Right hindlimb (tissue), 1 donor: ENCODE measurements around the gene MMP26.
"Not testable (repeated sequence)": the region's sequence is repeated elsewhere in the genome, so short reads cannot be mapped to it uniquely, and the experiment has no call there.

ENCODE experiments used
- DNase-seq: peaks from one replicate; pipeline ENCODE4 v3.0.0-alpha.2; 2018

Gene MMP26

DNA sequence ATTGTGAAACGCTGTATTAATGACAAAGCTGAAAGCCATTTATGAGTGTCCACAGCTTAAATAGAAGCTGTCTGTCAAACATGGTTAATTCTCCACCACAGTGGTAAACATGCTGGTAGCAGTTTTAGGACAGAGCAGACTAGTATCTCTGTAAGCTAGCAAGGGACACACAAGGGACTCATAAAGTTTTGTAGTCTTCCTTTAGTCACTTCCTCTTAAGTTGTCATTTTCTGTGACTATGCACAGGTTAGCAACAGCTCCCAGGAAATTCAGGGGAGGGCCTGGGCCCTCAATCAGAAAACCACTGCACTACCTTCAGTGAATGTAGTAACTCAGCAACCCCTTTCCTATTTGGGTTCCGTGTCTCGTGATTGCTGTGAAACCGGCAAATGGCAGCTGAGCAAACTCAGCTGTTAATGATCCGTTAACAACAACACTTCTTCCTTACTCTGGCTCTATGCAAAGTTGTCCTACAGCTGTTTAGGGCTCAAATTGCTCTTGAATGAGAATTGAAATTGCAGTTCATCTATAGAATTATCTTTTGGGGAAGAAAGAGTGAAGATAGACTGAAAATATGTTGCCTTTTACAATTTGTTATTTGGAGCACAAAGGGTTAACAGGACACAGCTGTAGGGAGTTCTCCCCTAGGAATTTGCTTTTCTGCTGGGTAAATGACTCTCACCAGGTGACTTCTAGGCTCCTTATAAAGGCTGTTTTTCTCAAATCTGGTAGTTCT, at the start of gene MMP26:
Gene MMP26 (plus strand): TSS at position 731 of the 736 bp plus-strand sequence.
- peak; percentile 21 for DNase-seq

- no peak for DNase-seq
Measured at GRCh38 chr11:4658629-4659445, 45.7 kb upstream of the MMP26 start.

GRCh38 chr11:4662876-4663275, 41.7 kb upstream of the MMP26 start:
- DNase-seq = no peak

GRCh38 chr11:4664183-4664582, 40.4 kb upstream of the MMP26 start:
- DNase-seq = no peak

DNA sequence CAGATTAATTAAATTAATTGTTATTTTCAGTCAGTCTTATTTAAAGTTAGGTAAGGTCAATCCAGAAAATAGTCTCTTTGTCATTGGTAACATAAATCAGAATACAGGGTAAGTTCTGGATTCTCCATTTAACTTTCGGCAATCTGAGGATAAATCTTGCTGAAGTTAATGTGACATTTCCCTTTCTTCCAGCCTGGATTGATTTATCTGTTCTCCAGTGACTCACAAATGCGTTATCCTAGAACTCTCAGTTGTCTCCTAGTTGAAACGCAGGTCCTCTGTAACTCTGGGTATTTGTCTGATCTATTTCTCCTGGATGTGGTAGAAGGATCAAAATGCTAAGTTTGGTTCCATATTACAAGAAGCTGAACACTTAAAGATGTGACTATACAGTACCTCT, 39.8 kb upstream of the MMP26 start:
- no peak for DNase-seq

DNA sequence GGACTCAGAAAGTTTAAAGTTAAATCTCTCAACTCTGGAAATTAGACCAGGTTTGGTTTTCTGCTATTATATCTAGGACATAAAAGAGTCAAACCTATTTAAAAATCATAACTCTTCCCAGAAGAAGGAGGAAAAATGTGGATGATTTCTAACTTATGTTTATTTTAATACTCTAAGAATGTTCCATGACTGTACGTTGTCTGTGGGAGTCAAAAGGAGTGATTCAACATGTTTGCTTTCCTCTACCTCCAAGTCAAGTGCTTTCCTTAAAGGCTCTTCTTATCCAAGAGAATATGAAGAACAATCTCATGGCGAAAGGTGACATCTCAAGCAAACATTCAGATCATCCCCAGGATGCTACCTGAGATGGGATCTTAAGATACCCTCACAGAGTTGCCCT, 39.2 kb upstream of the MMP26 start:
- no peak for DNase-seq

DNA sequence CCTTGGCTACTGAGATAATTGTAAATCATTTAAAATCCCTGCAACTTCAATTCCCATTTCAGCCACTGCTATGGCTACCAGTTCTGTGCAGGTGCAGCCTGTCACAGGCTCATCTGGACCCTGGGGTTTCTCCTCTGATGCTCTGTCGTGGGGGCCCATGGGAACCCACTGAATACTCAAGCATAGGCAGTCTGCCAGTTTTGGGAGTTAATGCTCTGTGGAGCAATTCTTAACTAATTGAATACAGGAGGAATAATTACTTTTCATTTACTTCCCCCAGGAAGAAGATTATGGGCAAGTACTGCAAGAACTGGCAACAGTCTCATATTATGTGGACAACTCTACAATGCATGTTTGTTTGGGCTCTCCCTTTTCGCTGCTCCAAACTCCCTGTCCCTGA, 32.8 kb upstream of the MMP26 start:
- DNase-seq = no peak

GRCh38 chr11:4672470-4672869, 32.1 kb upstream of the MMP26 start:
- DNase-seq = no peak

GRCh38 chr11:4673781-4674180, 30.8 kb upstream of the MMP26 start:
- no peak for DNase-seq

- no peak for DNase-seq
Measured at GRCh38 chr11:4677948-4678347, 26.6 kb upstream of the MMP26 start.

DNA sequence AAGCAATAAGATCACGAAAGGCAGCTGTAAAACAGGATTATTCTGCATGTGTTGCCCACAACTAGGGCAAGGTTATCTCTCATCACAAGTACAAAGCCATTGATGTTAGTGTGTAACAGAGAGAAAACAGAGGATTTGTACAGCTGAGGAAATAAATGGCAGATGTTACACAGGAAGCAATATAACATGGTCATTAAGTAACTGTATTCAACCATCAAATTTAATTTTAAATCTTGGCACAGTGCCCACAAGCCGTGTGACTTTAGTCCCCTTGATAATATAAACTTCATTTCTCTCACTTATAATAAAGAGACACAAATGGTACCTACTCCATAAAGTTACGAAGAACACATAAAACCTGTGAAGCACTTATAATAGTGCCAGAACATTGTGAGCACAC, 24.2 kb upstream of the MMP26 start:
- DNase-seq = no peak

DNA sequence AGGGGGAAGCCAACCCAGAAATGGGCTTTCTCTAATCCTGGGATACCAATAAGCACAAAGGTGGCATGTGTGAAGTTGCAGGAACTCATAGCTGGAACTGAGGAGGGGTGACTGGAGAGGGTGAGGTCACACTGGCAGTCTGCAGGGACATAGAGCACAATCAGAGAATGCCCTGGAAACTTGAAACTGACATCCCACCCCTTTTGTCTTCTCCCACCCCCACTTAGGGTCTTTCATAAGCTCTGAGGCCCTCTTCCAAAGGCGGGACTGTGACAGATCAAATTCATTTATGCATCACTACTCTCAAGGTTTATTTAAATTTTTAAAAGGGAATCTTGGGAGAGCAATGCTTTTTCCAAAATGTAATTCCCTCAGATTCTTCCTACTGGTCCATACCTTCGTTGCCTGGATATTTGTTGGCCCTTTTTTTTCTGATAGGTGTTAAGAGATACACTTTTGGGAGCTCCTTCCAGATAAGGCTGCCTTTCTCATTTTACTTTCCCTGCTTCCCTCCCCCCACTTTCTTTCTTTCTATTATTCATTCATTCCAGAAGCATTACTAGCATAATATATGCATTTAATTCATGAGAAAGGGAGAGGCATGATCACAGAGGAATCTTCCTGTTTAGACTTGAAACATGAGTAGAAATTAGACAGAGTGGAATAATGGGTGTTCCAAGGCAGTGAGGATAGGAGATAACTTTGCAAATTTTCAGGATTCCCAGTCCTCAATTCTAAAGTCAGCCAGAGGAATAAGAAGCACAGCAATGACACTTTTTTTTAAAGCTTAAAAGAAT, 21.8 kb upstream of the MMP26 start:
- no peak for DNase-seq

DNA sequence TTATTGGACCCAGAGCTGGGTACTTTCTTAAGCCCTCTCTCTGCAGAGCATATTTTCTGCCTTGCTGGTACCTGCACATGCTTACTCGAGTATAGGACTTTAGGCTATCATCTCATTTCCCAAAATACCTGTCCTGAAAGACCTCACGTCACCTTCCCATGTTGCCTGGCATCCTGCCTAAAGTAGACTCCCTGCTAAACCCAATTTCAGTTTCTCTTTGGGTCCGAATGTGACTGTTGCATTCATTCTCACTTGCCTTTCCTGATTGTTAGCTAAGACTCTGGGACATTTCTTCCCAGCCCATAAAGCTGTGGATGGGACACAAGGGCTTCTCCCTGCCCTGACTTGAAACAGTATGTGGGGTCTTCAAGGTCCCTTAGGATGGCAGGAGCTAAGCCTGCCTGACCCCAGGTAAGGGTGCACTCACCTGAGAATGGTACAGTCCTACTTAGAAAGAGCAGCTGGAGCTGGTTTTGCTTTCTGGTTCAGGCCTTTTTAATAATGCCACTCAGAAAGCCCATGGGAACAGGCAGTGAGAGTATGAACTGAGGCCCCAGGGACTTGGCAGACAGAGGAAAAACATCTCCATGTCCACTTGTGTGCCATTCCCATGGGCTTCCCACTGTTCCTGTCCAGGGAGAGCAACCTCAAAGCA, 19.8 kb upstream of the MMP26 start:
- no peak for DNase-seq

- no peak for DNase-seq
Measured at GRCh38 chr11:4695442-4695841, 9.1 kb upstream of the MMP26 start.

DNA sequence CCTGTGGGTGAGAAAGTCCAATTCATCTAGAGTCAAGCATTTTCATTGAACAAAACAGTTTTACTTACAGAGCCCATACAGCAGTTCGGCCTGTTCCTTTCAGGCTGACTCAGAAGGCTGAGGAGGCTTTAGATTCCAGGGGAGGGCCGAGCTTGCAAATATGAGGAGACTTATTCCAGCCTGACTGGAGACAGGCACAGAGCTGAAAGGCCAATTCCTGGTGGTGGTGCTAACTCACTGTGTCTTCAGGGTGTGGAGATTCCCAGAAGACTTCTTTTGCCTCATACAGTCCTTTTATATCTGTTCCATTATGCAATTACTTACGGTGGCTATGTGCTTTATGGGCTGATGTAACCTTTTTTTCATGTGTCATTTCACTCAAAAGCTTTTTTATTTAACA, 7.0 kb upstream of the MMP26 start, which contains the start of gene OR51E2:
Gene OR51E2 (minus strand): TSS at position 269 of the 400 bp plus-strand sequence. CDS start 15,142 bp downstream, outside the sequence.
- no peak for DNase-seq

GRCh38 chr11:4699697-4700435, 4.7 kb upstream of the MMP26 start:
- no peak for DNase-seq

- DNase-seq = no peak
Measured at GRCh38 chr11:4700436-4700820, 4.2 kb upstream of the MMP26 start.

DNA sequence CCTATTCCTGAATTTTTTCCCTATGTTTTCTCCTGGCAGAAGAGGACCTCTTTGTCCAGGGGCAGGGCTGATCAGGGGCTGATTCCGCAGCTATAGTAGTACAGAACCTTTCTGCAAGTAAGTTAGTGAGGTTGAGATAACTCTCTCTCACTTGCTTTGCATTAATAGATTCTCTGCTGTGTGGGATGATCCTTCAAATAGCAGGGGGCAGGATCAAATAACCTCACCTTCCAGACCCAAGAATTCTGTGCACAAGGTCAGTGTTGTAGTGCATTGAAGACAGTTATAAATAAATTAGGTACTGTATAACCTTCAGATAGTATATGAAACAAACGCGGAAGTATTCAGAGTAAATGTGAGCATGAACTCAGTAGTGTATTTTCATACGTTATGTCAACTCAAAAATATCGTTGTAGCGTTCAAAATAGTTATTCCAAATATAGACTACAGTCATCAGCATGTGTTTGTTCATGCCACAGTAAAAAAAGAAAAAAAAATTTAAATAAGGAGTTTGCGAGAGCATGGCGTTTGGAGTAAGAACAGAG, 278 bp downstream of the MMP26 start:
- no peak for DNase-seq

GRCh38 chr11:4713241-4713640, 8.7 kb downstream of the MMP26 start:
- no peak for DNase-seq

DNA sequence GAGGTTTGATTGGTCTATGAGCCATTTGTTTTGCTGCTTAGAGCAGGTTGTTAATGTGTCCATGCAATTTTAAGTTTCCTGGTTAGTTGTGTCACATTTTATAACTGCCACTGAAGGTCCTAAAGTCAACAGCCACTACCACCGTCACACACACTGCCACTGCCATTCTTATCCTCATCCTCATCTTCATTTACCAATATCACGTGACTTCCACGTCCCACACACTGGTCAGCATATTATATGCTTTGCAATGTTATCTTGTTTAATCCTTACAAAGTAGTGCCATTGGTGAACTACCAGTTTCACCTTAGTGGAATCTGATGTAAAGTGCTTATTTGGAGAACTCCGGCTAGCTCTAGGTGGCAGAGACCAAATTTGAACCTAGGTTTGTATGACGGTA, 9.7 kb downstream of the MMP26 start:
- DNase-seq = no peak

- DNase-seq = not testable (repeated sequence)
Measured at GRCh38 chr11:4722616-4723534, 18.3 kb downstream of the MMP26 start.
